OCI-LY1 (cell line): ENCODE data around the gene RPL27A.

Experiments
- H2AFZ ChIP-seq: fragments of 200-600 bp; sonication (generic), shearing (Covaris generic); 2 replicates; pipeline ENCODE4 v1.6.0; 2014; ENCODE audit warnings: antibody characterized with exemption, mild to moderate bottlenecking, low read length
- H3F3A ChIP-seq: fragments of 200-600 bp; sonication (generic), shearing (Covaris generic); 2 replicates; pipeline ENCODE4 v1.6.0; 2014; ENCODE audit warnings: mild to moderate bottlenecking, antibody characterized with exemption, low read length, moderate library complexity; ENCODE audit not compliant: insufficient read depth
- H3K27ac ChIP-seq: fragments of 200-600 bp; sonication (generic); 2 replicates; pipeline ENCODE4 v1.5.1; 2014; ENCODE audit warnings: low read length, mixed run types, mild to moderate bottlenecking, low read depth; ENCODE audit not compliant: poor library complexity, severe bottlenecking
- H3K27me3 ChIP-seq: fragments of 200-600 bp; sonication (generic); 2 replicates; pipeline ENCODE4 v1.6.0; 2014; ENCODE audit warnings: antibody characterized with exemption, mild to moderate bottlenecking, low read length, moderate library complexity; ENCODE audit not compliant: insufficient read depth
- H3K36me3 ChIP-seq: fragments of 200-600 bp; sonication (generic); 2 replicates; pipeline ENCODE4 v1.6.1; 2014; ENCODE audit warnings: mild to moderate bottlenecking, antibody characterized with exemption, low read length, moderate library complexity, mixed read lengths; ENCODE audit not compliant: insufficient read depth
- H3K4me1 ChIP-seq: fragments of 200-600 bp; sonication (generic); 2 replicates; pipeline ENCODE4 v1.5.1; 2014; ENCODE audit warnings: mild to moderate bottlenecking, low read length, moderate library complexity; ENCODE audit not compliant: insufficient read depth, severe bottlenecking
- H3K4me2 ChIP-seq: fragments of 200-600 bp; sonication (generic), shearing (Covaris generic); 2 replicates; pipeline ENCODE4 v1.6.1; 2014; ENCODE audit warnings: low read length
- H3K4me3 ChIP-seq: fragments of 200-600 bp; sonication (generic); 2 replicates; pipeline ENCODE4 v1.5.1; 2014; ENCODE audit warnings: low read length, low read depth, mild to moderate bottlenecking, mixed read lengths; ENCODE audit not compliant: poor library complexity, severe bottlenecking
- H3K79me2 ChIP-seq: fragments of 200-600 bp; shearing (Covaris generic); 2 replicates; pipeline ENCODE4 v1.6.1; 2016; ENCODE audit warnings: mixed run types, low read length, mixed read lengths; ENCODE audit not compliant: insufficient read depth
- H3K9ac ChIP-seq: fragments of 200-600 bp; sonication (generic), shearing (Covaris generic); 2 replicates; pipeline ENCODE4 v1.6.1; 2014; ENCODE audit warnings: mild to moderate bottlenecking, low read length, mixed read lengths
- H3K9me2 ChIP-seq: fragments of 200-600 bp; sonication (generic), shearing (Covaris generic); 2 replicates; pipeline ENCODE4 v1.6.1; 2014; ENCODE audit warnings: low read depth, mild to moderate bottlenecking, low read length, mixed read lengths
- H3K9me3 ChIP-seq: fragments of 200-600 bp; shearing (Covaris generic); 2 replicates; pipeline ENCODE4 v1.6.1; 2014; ENCODE audit warnings: low read length, mixed read lengths
- H4K20me1 ChIP-seq: fragments of 200-600 bp; sonication (generic), shearing (Covaris generic); 2 replicates; pipeline ENCODE4 v1.6.0; 2016; ENCODE audit warnings: mild to moderate bottlenecking, low read length; ENCODE audit not compliant: insufficient read depth
- CTCF ChIP-seq: fragments of 200-600 bp; sonication (generic), shearing (Covaris generic); IDR thresholded peaks from 2 replicates; pipeline ENCODE4 v1.5.1; 2017; ENCODE audit warnings: mild to moderate bottlenecking, antibody characterized with exemption, low read length, moderate library complexity, mixed read lengths
- EZH2 ChIP-seq: fragments of 200-600 bp; sonication (generic), shearing (Covaris generic); IDR thresholded peaks from 2 replicates; pipeline ENCODE4 v1.8.0; 2017; ENCODE audit warnings: borderline replicate concordance, mixed run types, mild to moderate bottlenecking, antibody characterized with exemption, low read length, moderate library complexity, mixed read lengths

The RPL27A gene

GRCh38 chr11:8692417-8692816 is 9.8 kb downstream of the RPL27A start:
- TF ChIP-seq EZH2 (no peak), CTCF (no peak)
- Histone ChIP-seq H3K4me1 (peaks cover 23% of the 10 kb centered on the region), H3K36me3 (peaks cover 11% of the 10 kb centered on the region), H3K9me3 (no peaks in the 10 kb centered on the region), H2AFZ (no peak overlapping the region), H3K4me3 (no peak overlapping the region), H3K79me2 (no peaks in the 10 kb centered on the region), H3K27ac (no peak overlapping the region), H3K9me2 (no peaks in the 10 kb centered on the region), H3F3A (0 out of 2 replicates have a peak, but pooled peaks cover 9% of the 10 kb centered on the region), H3K27me3 (no peaks in the 10 kb centered on the region), H3K9ac (no peak overlapping the region), H3K4me2 (no peak overlapping the region), H4K20me1 (no peaks in the 10 kb centered on the region)

- Histone ChIP-seq H3K9me3 (no peaks in the 10 kb centered on the region), H3K36me3 (peaks cover 8% of the 10 kb centered on the region; the same call in 1 of the 2 replicates), H3K79me2 (no peaks in the 10 kb centered on the region), H3K27ac (no peak overlapping the region), H3K27me3 (no peaks in the 10 kb centered on the region), H3K9me2 (no peaks in the 10 kb centered on the region), H3F3A (0 out of 2 replicates have a peak, but pooled peaks cover 4% of the 10 kb centered on the region), H3K4me3 (no peak overlapping the region), H4K20me1 (no peaks in the 10 kb centered on the region), H3K4me1 (peaks cover 17% of the 10 kb centered on the region), H3K9ac (no peak overlapping the region), H2AFZ (no peak overlapping the region), H3K4me2 (no peak overlapping the region)
- TF ChIP-seq CTCF: no peak
- TF ChIP-seq EZH2: no peak
Observed at GRCh38 chr11:8693010-8693551, 10.5 kb downstream of the RPL27A start.

- Histone ChIP-seq H3K36me3 (peaks cover 6% of the 10 kb centered on the region; the same call in 1 of the 2 replicates), H3K27me3 (no peaks in the 10 kb centered on the region), H3K9ac (no peak overlapping the region), H3K4me3 (no peak overlapping the region), H3K9me2 (no peaks in the 10 kb centered on the region), H3K4me1 (peaks cover 14% of the 10 kb centered on the region), H4K20me1 (no peaks in the 10 kb centered on the region), H3F3A (no peaks in the 10 kb centered on the region), H3K9me3 (no peaks in the 10 kb centered on the region), H3K27ac (no peak overlapping the region), H2AFZ (no peak overlapping the region), H3K79me2 (no peaks in the 10 kb centered on the region), H3K4me2 (no peak overlapping the region)
- TF ChIP-seq CTCF: no peak
Observed at GRCh38 chr11:8693555-8693954, 11.0 kb downstream of the RPL27A start.
